CD4-positive, alpha-beta T cell (primary cell): Measurements from ENCODE around the gene EGFLAM. TPM values are rescaled to one million over a fixed set of nuclear protein-coding genes. Genes with fewer than 3 reads are reported as not detected.

Experiments used
- ATAC-seq: fragments of 200-7000 bp; cut with Tn5 transposase; one replicate; pipeline ENCODE4 v1.10.0; 2022; ENCODE audit warnings: mild to moderate bottlenecking; ENCODE audit not compliant: poor library complexity
- CTCF ChIA-PET: fragments of 350-600 bp; sonication (Branson Sonifier 250); formaldehyde crosslinking; loops from one replicate; lab custom pipeline; 2021; ENCODE audit warnings: antibody characterized with exemption, inconsistent platforms; lab: Charles Lee
- POLR2A ChIA-PET: fragments of 350-600 bp; sonication (Branson Sonifier 250); formaldehyde crosslinking; loops from one replicate; lab custom pipeline; 2021; ENCODE audit warnings: antibody characterized with exemption, inconsistent platforms; lab: Charles Lee
- DNase-seq, 14 experiments: peaks; one replicate each; pipeline ENCODE4 v3.0.0-alpha.2; 2013 to 2020; ENCODE audit warnings: mixed read lengths in 2 of 14
- H3K27ac ChIP-seq, 2 donors: one replicate each; pipeline versions ENCODE4 v1.5.1 to v1.7.0; 2013; ENCODE audit warnings: low read length in 2 of 2, low read depth in 1 of 2, mild to moderate bottlenecking in 1 of 2
- H3K27me3 ChIP-seq, 2 experiments: 1 replicate in 1 of 2; 2 replicates in 1 of 2; pipeline versions ENCODE4 v1.6.1 to v1.7.0; 2013; ENCODE audit warnings: low read length in 2 of 2, control low read depth in 1 of 2, mild to moderate bottlenecking in 1 of 2, moderate library complexity in 1 of 2; ENCODE audit not compliant: insufficient read depth in 2 of 2, control insufficient read depth in 1 of 2
- H3K36me3 ChIP-seq: one replicate; pipeline ENCODE4 v1.6.1; 2013; ENCODE audit warnings: low read length, control low read depth; ENCODE audit not compliant: insufficient read depth
- H3K4me1 ChIP-seq: one replicate; pipeline ENCODE4 v1.6.1; 2013; ENCODE audit warnings: low read length, control low read depth; ENCODE audit not compliant: insufficient read depth
- H3K4me3 ChIP-seq: one replicate; pipeline ENCODE4 v1.5.1; 2013; ENCODE audit warnings: mild to moderate bottlenecking, low read length, moderate library complexity
- H3K9me3 ChIP-seq, 2 experiments: 1 replicate in 1 of 2; 2 replicates in 1 of 2; pipeline versions ENCODE4 v1.6.1 to v1.7.0; 2013; ENCODE audit warnings: low read length in 2 of 2, mild to moderate bottlenecking in 2 of 2, control low read depth in 1 of 2, moderate library complexity in 1 of 2; ENCODE audit not compliant: control insufficient read depth in 1 of 2, insufficient read depth in 1 of 2
- H3K27ac Mint-ChIP-seq: one replicate; pipeline ENCODE4 v1.8.0; 2020; ENCODE audit warnings: mixed read lengths
- H3K27me3 Mint-ChIP-seq: one replicate; pipeline ENCODE4 v1.8.0; 2021; ENCODE audit warnings: mixed read lengths
- H3K36me3 Mint-ChIP-seq: one replicate; pipeline ENCODE4 v1.8.0; 2021; ENCODE audit warnings: low read depth, mixed read lengths
- H3K4me1 Mint-ChIP-seq: one replicate; pipeline ENCODE4 v1.8.0; 2021; ENCODE audit warnings: low read depth, mixed read lengths
- H3K4me3 Mint-ChIP-seq: one replicate; pipeline ENCODE4 v1.8.0; 2020; ENCODE audit warnings: mild to moderate bottlenecking, mixed read lengths
- H3K9me3 Mint-ChIP-seq: one replicate; pipeline ENCODE4 v1.8.0; 2020; ENCODE audit warnings: mixed read lengths
- CTCF ChIP-seq: fragments of 200-600 bp; IDR thresholded peaks from one replicate; pipeline ENCODE4 v1.8.0; 2022; ENCODE audit warnings: antibody characterized with exemption, mild to moderate bottlenecking
- intact Hi-C, 2 experiments: fragments of 100-400 bp; cut with DNase I in 1 of 2; cut with micrococcal nuclease in 1 of 2; formaldehyde crosslinking; loops; one replicate each; pipeline versions ENCODE4 v1.15.1 to v1.9.0; 2023 to 2025; cut with DNase I, micrococcal nuclease
- total RNA-seq, 174 experiments: library from RNA in 2 of 174; stranded (reverse) in 2 of 174; gene quantifications; one replicate each; pipeline ENCODE4 v1.2.3 and lab custom pipeline; 2021 to 2026

Gene EGFLAM
- total RNA-seq, 2 experiments from 2014 or later, result not detected

- POLR2A ChIA-PET, result no interaction called here
- no peaks in the 10 kb centered on the region for H3K9me3 Mint-ChIP-seq
Measured at GRCh38 chr5:38317868-38318267, 59.5 kb downstream of the EGFLAM start.

GRCh38 chr5:38319491-38319890 is 61.1 kb downstream of the EGFLAM start:
- CTCF ChIA-PET, result no interaction called here
- ATAC-seq, result no peak
- H3K9me3 Mint-ChIP-seq, result no peaks in the 10 kb centered on the region

More at GRCh38 chr5:38317868-38318267, 59.5 kb downstream of the EGFLAM start:
- no peak for ATAC-seq
- H3K9me3 ChIP-seq, result no peaks in the 10 kb centered on the region
- H3K4me3 Mint-ChIP-seq, result no peak overlapping the region
- no peak for DNase-seq
- H3K27ac Mint-ChIP-seq, result no peak overlapping the region
- intact Hi-C loops, result no loop called here
- CTCF ChIA-PET, result no interaction called here
- TF ChIP-seq CTCF, result no peak
- H3K4me1 ChIP-seq, result no peaks in the 10 kb centered on the region
- no peaks in the 10 kb centered on the region for H3K36me3 ChIP-seq
- no peaks in the 10 kb centered on the region for H3K27me3 ChIP-seq
- peaks cover 11% of the 10 kb centered on the region for H3K27me3 Mint-ChIP-seq
- no peaks in the 10 kb centered on the region for H3K36me3 Mint-ChIP-seq
- H3K4me1 Mint-ChIP-seq, result no peaks in the 10 kb centered on the region
- no peak overlapping the region for H3K4me3 ChIP-seq
- H3K27ac ChIP-seq, result no peak overlapping the region

GRCh38 chr5:38321978-38322377 is 63.6 kb downstream of the EGFLAM start:
- H3K27ac Mint-ChIP-seq, result no peak overlapping the region
- H3K4me1 ChIP-seq, result no peaks in the 10 kb centered on the region
- no peaks in the 10 kb centered on the region for H3K27me3 ChIP-seq
- H3K9me3 Mint-ChIP-seq, result no peaks in the 10 kb centered on the region
- ATAC-seq (no peak), DNase-seq (no peak)
- H3K4me1 Mint-ChIP-seq, result no peaks in the 10 kb centered on the region
- no peaks in the 10 kb centered on the region for H3K36me3 Mint-ChIP-seq
- CTCF ChIA-PET, result no interaction called here
- no peak overlapping the region for H3K27ac ChIP-seq
- POLR2A ChIA-PET, result no interaction called here
- no peaks in the 10 kb centered on the region for H3K9me3 ChIP-seq
- intact Hi-C loops, result no loop called here
- H3K36me3 ChIP-seq, result no peaks in the 10 kb centered on the region
- no peak overlapping the region for H3K4me3 Mint-ChIP-seq
- H3K27me3 Mint-ChIP-seq, result peaks cover 20% of the 10 kb centered on the region
- TF ChIP-seq CTCF, result no peak
- H3K4me3 ChIP-seq, result no peak overlapping the region

More at GRCh38 chr5:38319491-38319890, 61.1 kb downstream of the EGFLAM start:
- Mint-ChIP-seq H3K27me3 (peaks cover 15% of the 10 kb centered on the region), H3K4me3 (no peak overlapping the region), H3K27ac (no peak overlapping the region), H3K36me3 (no peaks in the 10 kb centered on the region), H3K4me1 (no peaks in the 10 kb centered on the region)
- intact Hi-C loops, result no loop called here
- no peaks in the 10 kb centered on the region for H3K36me3 ChIP-seq
- H3K4me1 ChIP-seq, result no peaks in the 10 kb centered on the region
- no peak for DNase-seq
- no peak for TF ChIP-seq CTCF
- H3K27me3 ChIP-seq, result no peaks in the 10 kb centered on the region
- H3K4me3 ChIP-seq, result no peak overlapping the region
- no peaks in the 10 kb centered on the region for H3K9me3 ChIP-seq
- no peak overlapping the region for H3K27ac ChIP-seq
- POLR2A ChIA-PET, result no interaction called here
